WTC11 (cell line): ENCODE measurements around the gene PTPRN2.

Experiments used
- CTCF ChIP-seq: fragments of 200-600 bp; IDR thresholded peaks from 2 replicates; pipeline ENCODE4 v1.8.0; 2022; ENCODE audit warnings: antibody characterized with exemption
- SP1 ChIP-seq: sonication (generic); formaldehyde crosslinking; conservative IDR thresholded peaks from 2 replicates; pipeline ENCODE4 v1.8.1; 2022; ENCODE audit warnings: missing genetic modification reagents
- ZNF138 ChIP-seq: sonication (generic); formaldehyde crosslinking; conservative IDR thresholded peaks from 2 replicates; pipeline ENCODE4 v1.8.1; 2022; ENCODE audit warnings: mild to moderate bottlenecking, moderate library complexity, missing genetic modification reagents
- TF ChIP-seq, protein P1 (sequence below): sonication (generic); formaldehyde crosslinking; IDR thresholded peaks from 2 replicates; pipeline ENCODE4 v1.8.0; 2022; ENCODE audit warnings: mild to moderate bottlenecking, missing genetic modification reagents

DNA sequence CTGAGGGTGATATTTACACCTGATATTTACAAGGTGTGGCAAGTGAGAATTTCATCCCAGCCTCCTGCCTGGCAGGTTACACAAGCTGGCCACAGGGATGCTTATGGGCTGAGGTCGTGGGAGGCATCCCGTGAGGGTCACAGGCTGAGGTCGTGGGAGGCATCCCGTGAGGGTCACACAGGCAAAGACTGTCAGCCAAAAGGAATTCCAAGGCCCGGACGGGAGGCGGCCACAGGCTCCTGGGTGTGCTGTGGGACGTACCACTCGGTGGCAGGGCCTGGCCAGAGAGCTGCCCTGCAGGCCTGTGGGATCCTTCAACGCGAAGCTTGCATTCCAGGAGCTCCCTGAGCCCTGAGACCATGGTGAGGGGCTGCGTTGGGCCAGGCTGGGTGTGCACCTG, 790.3 kb downstream of the PTPRN2 start:
- TF ChIP-seq SP1 (no peak), CTCF (no peak), ZNF138 (CRISPR knock-in tag) (no peak)
- TF ChIP-seq, protein P1, sequence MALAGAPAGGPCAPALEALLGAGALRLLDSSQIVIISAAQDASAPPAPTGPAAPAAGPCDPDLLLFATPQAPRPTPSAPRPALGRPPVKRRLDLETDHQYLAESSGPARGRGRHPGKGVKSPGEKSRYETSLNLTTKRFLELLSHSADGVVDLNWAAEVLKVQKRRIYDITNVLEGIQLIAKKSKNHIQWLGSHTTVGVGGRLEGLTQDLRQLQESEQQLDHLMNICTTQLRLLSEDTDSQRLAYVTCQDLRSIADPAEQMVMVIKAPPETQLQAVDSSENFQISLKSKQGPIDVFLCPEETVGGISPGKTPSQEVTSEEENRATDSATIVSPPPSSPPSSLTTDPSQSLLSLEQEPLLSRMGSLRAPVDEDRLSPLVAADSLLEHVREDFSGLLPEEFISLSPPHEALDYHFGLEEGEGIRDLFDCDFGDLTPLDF (CRISPR knock-in tag), result no peak
